Mesendoderm (in vitro differentiated cells): ENCODE results near the gene PLXNB1.

Experiments used
- DNase-seq: peaks from one replicate; pipeline ENCODE4 v3.0.0; 2013
- H2AK5ac ChIP-seq: 2 replicates; pipeline ENCODE4 v1.6.1; 2013; ENCODE audit warnings: low read length, inconsistent platforms
- H2BK120ac ChIP-seq: 2 replicates; pipeline ENCODE4 v1.6.1; 2013; ENCODE audit warnings: low read depth, mild to moderate bottlenecking, low read length, moderate library complexity, mixed read lengths
- H2BK15ac ChIP-seq: replicated peaks from 2 replicates; pipeline ENCODE4 v1.6.1; 2013; ENCODE audit warnings: low read depth, mild to moderate bottlenecking, moderate library complexity
- H2BK5ac ChIP-seq: 2 replicates; pipeline ENCODE4 v1.6.1; 2013; ENCODE audit warnings: low read length, inconsistent platforms
- H3K18ac ChIP-seq: 2 replicates; pipeline ENCODE4 v1.6.1; 2013; ENCODE audit warnings: mild to moderate bottlenecking, low read length, mixed read lengths
- H3K23ac ChIP-seq: one replicate; pipeline ENCODE4 v1.6.1; 2013; ENCODE audit warnings: low read length
- H3K27ac ChIP-seq: 2 replicates; pipeline ENCODE4 v1.5.1; 2013; ENCODE audit warnings: low read depth, mild to moderate bottlenecking, inconsistent platforms, low read length, moderate library complexity
- H3K27me3 ChIP-seq: 2 replicates; pipeline ENCODE4 v1.6.1; 2013; ENCODE audit warnings: low read length, control low read depth, mild to moderate bottlenecking, inconsistent platforms; ENCODE audit not compliant: insufficient read depth, poor library complexity
- H3K36me3 ChIP-seq: 2 replicates; pipeline ENCODE4 v1.6.1; 2013; ENCODE audit warnings: low read length, inconsistent platforms; ENCODE audit not compliant: control insufficient read depth, insufficient read depth
- H3K4ac ChIP-seq: one replicate; pipeline ENCODE4 v1.6.1; 2013; ENCODE audit warnings: low read depth, mild to moderate bottlenecking, low read length, moderate library complexity
- H3K4me1 ChIP-seq: 2 replicates; pipeline ENCODE4 v1.6.1; 2013; ENCODE audit warnings: low read depth, low read length, inconsistent platforms; ENCODE audit not compliant: control insufficient read depth
- H3K4me2 ChIP-seq: 2 replicates; pipeline ENCODE4 v1.6.1; 2013; ENCODE audit warnings: low read length
- H3K4me3 ChIP-seq: 2 replicates; pipeline ENCODE4 v1.5.1; 2013; ENCODE audit warnings: mild to moderate bottlenecking, low read length
- H3K56ac ChIP-seq: one replicate; pipeline ENCODE4 v1.6.1; 2013; ENCODE audit warnings: low read length
- H3K79me1 ChIP-seq: 2 replicates; pipeline ENCODE4 v1.6.1; 2013; ENCODE audit warnings: low read length, inconsistent platforms
- H3K79me2 ChIP-seq: 2 replicates; pipeline ENCODE4 v1.6.1; 2013; ENCODE audit warnings: mild to moderate bottlenecking, low read length; ENCODE audit not compliant: control insufficient read depth, insufficient read depth
- H3K9ac ChIP-seq: 2 replicates; pipeline ENCODE4 v1.6.1; 2013; ENCODE audit warnings: low read length, inconsistent platforms
- H4K5ac ChIP-seq: one replicate; pipeline ENCODE4 v1.6.1; 2013; ENCODE audit warnings: low read length
- H4K8ac ChIP-seq: one replicate; pipeline ENCODE4 v1.6.1; 2013; ENCODE audit warnings: low read depth, mild to moderate bottlenecking, control low read depth, low read length, moderate library complexity
- WGBS: extraction: QIAGEN DNeasy Blood & Tissue Kit; methylation state at CpG from one replicate; pipeline ENCODE4 v1.1.7; 2013; ENCODE audit warnings: low lambda C conversion rate, missing lambda C conversion rate; ENCODE audit not compliant: insufficient coverage; ENCODE audit errors: extremely low coverage; 5-methylcytosine and 5-hydroxymethylcytosine counted together

The PLXNB1 gene

DNA sequence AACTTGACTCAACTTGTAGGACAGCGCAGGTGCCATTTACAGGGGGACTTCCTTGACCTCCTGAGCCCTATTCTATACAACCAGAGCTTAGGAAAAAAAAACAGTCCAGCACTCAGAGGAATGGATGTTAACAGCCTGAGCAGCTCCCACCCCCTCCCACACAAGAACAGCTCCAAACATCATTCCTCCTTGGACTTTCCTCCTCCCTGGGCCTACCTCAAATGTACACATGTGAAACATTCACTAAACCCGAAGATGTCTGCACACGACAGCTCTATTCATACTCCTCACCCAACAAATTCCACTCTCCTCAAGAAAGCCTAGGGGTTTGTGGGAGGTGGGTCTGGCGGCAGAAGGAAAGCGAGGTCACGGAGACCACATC lies 16.1 kb upstream of the PLXNB1 start:
- no peaks in the 10 kb centered on the region for H3K27me3 ChIP-seq
- DNase-seq = no peak
- H3K4ac ChIP-seq = no peak overlapping the region
- peaks cover 4% of the 10 kb centered on the region for H3K36me3 ChIP-seq
- WGBS = no CpG with 5 or more reads among the region's 6 CpGs
- H2BK5ac ChIP-seq = peak overlapping the region; percentile 39
- H3K27ac ChIP-seq = no peak overlapping the region
- H3K79me2 ChIP-seq = peaks cover 19% of the 10 kb centered on the region
- no peak overlapping the region for H4K5ac ChIP-seq
- peak overlapping the region; percentile 97 for H3K56ac ChIP-seq
- no peak overlapping the region for H3K18ac ChIP-seq
- peak overlapping the region; percentile 9 for H2AK5ac ChIP-seq
- H3K23ac ChIP-seq = peak overlapping the region; percentile 15
- H2BK120ac ChIP-seq = no peak overlapping the region
- H3K4me3 ChIP-seq = peak overlapping the region; percentile 69
- H3K79me1 ChIP-seq = peaks cover 14% of the 10 kb centered on the region
- peaks cover 8% of the 10 kb centered on the region for H3K4me1 ChIP-seq
- peak overlapping the region; percentile 91 for H3K9ac ChIP-seq
- peak overlapping the region; percentile 100 for H3K4me2 ChIP-seq
- H2BK15ac ChIP-seq = no peak overlapping the region
- H4K8ac ChIP-seq = no peak overlapping the region

DNA sequence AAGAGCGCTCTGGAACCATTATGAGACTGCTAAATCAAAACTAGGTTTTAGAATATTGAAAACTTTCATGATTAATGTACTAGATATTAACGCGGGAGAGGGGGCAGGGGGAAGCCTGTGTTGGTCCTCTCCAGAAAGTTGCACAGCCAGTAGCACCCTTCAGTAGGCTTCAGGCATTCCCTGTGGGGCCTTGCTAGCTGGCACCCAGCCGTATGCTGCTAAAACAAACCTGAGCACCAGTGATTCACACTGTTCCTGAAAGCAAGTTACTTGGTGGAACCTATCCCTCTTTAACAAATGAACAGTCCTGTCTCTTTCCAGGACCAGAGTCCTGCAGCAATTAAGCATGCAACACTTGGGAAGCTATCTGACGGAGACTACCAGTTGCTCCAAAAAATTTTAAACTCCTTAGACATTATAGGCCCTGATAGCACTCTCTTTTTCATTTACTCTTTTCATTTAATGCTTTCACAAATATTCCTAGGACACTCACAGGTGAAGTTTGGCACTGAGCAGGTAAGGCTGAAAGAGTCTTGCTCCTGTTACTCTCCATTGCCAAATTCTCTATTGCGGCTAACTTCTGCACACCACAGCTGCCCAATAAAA lies 15.5 kb upstream of the PLXNB1 start:
- Histone ChIP-seq H3K18ac (no peak overlapping the region), H3K79me1 (peaks cover 14% of the 10 kb centered on the region), H3K9ac (peak overlapping the region; percentile 91), H3K4ac (no peak overlapping the region), H3K23ac (no peak overlapping the region), H3K4me1 (peaks cover 8% of the 10 kb centered on the region), H2BK5ac (no peak overlapping the region), H4K5ac (no peak overlapping the region), H3K79me2 (peaks cover 26% of the 10 kb centered on the region), H3K4me2 (no peak overlapping the region), H2AK5ac (no peak overlapping the region), H3K27ac (no peak overlapping the region), H2BK15ac (no peak overlapping the region), H2BK120ac (no peak overlapping the region), H3K27me3 (no peaks in the 10 kb centered on the region), H3K56ac (no peak overlapping the region), H4K8ac (no peak overlapping the region), H3K4me3 (no peak overlapping the region), H3K36me3 (peaks cover 4% of the 10 kb centered on the region)
- no peak for DNase-seq
- no CpG with 5 or more reads among the region's 6 CpGs for WGBS

DNA sequence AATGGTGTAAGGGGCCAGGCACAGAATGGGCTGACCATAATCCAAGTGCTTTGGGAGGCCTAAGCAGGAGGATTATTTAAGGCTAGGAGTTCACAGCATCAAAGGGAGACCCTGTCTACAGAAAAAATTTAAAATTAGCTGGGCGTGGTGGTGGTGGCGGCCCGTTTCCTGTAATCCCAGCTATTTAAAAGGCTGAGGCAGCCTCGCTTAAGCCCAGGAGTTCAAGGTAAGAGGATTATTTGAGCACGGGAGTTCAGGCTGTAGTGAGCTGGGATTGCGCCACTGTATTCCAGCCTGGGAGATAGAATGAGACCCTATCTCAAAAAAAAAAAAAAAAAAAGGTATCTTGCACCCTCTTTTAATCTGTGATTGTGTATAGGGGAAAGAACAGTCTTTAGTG lies 12.1 kb upstream of the PLXNB1 start:
- no peak for DNase-seq
- Histone ChIP-seq H3K56ac (peak overlapping the region; percentile 63), H3K79me1 (peaks cover 10% of the 10 kb centered on the region), H2BK5ac (no peak overlapping the region), H3K9ac (peak overlapping the region; percentile 42), H2AK5ac (no peak overlapping the region), H3K4ac (no peak overlapping the region), H3K4me3 (no peak overlapping the region), H3K23ac (no peak overlapping the region), H4K8ac (no peak overlapping the region), H3K27ac (no peak overlapping the region), H3K4me2 (no peak overlapping the region), H3K4me1 (no peaks in the 10 kb centered on the region), H3K27me3 (no peaks in the 10 kb centered on the region), H2BK120ac (no peak overlapping the region), H3K36me3 (peaks cover 4% of the 10 kb centered on the region), H3K18ac (no peak overlapping the region), H3K79me2 (peaks cover 22% of the 10 kb centered on the region), H2BK15ac (no peak overlapping the region), H4K5ac (no peak overlapping the region)
- no CpG with 5 or more reads among the region's 6 CpGs for WGBS

DNA sequence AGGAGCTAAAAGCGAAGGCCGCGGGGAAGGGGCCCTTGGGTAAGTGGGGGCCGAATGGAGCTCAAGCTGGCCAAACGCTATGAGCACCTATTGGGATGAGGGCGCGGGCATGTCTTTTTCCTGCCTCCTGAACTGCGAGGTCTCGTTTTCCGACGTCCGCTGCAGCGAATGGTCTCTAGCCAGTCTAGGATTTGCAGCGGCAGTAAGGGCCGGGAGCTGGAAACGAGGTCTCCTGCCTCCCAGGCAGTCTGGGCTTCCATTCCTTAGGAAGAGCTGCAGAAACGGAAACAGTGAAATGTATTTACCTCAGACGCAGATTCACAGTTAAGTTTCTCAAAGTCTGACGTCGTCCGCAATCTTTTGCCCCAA lies 10.7 kb upstream of the PLXNB1 start:
- Histone ChIP-seq H2BK15ac (no peak overlapping the region), H3K18ac (no peak overlapping the region), H3K56ac (peak overlapping the region; percentile 99), H3K27ac (no peak overlapping the region), H4K5ac (no peak overlapping the region), H3K4me1 (no peaks in the 10 kb centered on the region), H3K79me2 (peaks cover 22% of the 10 kb centered on the region), H3K4me3 (peak overlapping the region; percentile 82), H3K4me2 (peak overlapping the region; percentile 93), H3K36me3 (peaks cover 4% of the 10 kb centered on the region), H2AK5ac (peak overlapping the region; percentile 15), H2BK5ac (no peak overlapping the region), H2BK120ac (no peak overlapping the region), H3K23ac (no peak overlapping the region), H3K27me3 (no peaks in the 10 kb centered on the region), H3K9ac (peak overlapping the region; percentile 82), H4K8ac (no peak overlapping the region), H3K4ac (peak overlapping the region; percentile 73), H3K79me1 (peaks cover 6% of the 10 kb centered on the region)
- peak; percentile 46 for DNase-seq
- WGBS = no CpG with 5 or more reads among the region's 21 CpGs

DNA sequence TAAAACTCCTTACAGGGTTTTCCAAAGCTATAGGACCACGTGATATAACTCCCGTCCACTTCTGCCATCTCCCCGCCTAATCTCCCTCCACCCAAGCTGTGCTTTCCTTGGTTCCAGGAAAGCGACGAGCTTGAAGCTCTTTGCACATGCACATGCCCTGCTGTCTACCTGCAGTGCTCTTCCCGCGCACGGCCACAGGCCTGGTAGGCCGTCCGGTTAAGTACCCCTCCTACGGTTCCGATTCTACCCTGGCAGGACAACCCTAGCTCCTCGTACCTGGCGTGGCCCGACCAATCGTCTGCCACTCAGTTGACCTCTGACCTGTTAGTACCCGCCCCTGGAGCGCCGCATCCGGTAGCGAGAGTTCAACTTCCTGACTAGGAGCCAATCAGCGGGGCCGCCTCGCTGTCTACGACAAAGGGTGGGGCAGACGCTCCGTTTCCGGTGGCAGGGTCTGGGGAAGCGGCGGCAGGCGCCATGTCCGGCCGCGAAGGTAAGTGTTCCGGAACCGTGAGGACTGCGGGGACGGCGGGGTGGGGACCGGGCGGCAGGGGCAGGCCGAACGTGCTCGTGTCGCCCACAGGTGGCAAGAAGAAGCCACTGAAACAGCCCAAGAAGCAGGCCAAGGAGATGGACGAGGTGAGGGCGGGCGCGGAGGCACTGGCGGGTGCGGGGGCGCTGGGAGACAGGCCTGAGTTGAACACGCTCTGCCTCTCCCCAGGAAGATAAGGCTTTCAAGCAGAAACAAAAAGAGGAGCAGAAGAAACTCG lies 10.1 kb upstream of the PLXNB1 start, which contains the start of the genes CCDC51 and TMA7:
Gene CCDC51, minus strand, starts transcription at position 300 of the 770 bp plus-strand sequence. CDS start 4,991 bp downstream, outside the sequence.
Gene TMA7, plus strand, starts transcription at position 438 of the 770 bp plus-strand sequence. Its CDS starts 40 bp downstream, at position 478.
- H3K27me3 ChIP-seq = no peaks in the 10 kb centered on the region
- H3K18ac ChIP-seq = peak within 1 kb of the TSS; percentile 46
- H3K9ac ChIP-seq = peak within 1 kb of the TSS; percentile 98
- H2BK15ac ChIP-seq = no peak within 1 kb of the TSS
- peak within 1 kb of the TSS; percentile 96 for H3K4me3 ChIP-seq
- H3K79me1 ChIP-seq = peaks cover 10% of the 10 kb centered on the region
- peaks cover 22% of the 10 kb centered on the region for H3K79me2 ChIP-seq
- peak; percentile 99 for DNase-seq
- peak within 1 kb of the TSS; percentile 99 for H3K56ac ChIP-seq
- peak within 1 kb of the TSS; percentile 93 for H2BK5ac ChIP-seq
- H3K4me1 ChIP-seq = no peaks in the 10 kb centered on the region
- H3K36me3 ChIP-seq = peaks cover 4% of the 10 kb centered on the region
- H3K4ac ChIP-seq = peak within 1 kb of the TSS; percentile 73
- no peak within 1 kb of the TSS for H4K5ac ChIP-seq
- H3K27ac ChIP-seq = peak within 1 kb of the TSS; percentile 69
- H2AK5ac ChIP-seq = peak within 1 kb of the TSS; percentile 15
- peak within 1 kb of the TSS; percentile 93 for H3K4me2 ChIP-seq
- no CpG with 5 or more reads among the region's 54 CpGs for WGBS
- no peak within 1 kb of the TSS for H4K8ac ChIP-seq
- H3K23ac ChIP-seq = no peak within 1 kb of the TSS
- no peak within 1 kb of the TSS for H2BK120ac ChIP-seq
